Left cardiac atrium (tissue), 4 donors: ENCODE results near the gene LILRB3. TPM values are rescaled to one million over a fixed set of nuclear protein-coding genes. Genes with fewer than 3 reads are reported as not detected.
"Not testable (repeated sequence)": the region's sequence is repeated elsewhere in the genome, so short reads cannot be mapped to it uniquely, and the experiment has no call there.

Experiments used
- ATAC-seq, 2 donors: fragments of 200-7000 bp; cut with Tn5 transposase; one replicate each; pipeline ENCODE4 v1.9.1; 2020; ENCODE audit warnings: mild to moderate bottlenecking in 2 of 2, moderate library complexity in 2 of 2
- DNase-seq: peaks from one replicate; pipeline ENCODE4 v3.0.0-alpha.2; 2020
- intact Hi-C, 2 donors: fragments of 100-400 bp; cut with DNase I; formaldehyde crosslinking; loops; one replicate each; pipeline versions ENCODE4 v1.14.1 to v1.15.1; 2022 to 2023
- long read RNA-seq: library from polyadenylated mRNA; unstranded; transcript quantifications from one replicate; pipeline ENCODE4 v2.0.0, GENCODE V29; 2021
- total RNA-seq, 2 donors: library from RNA; stranded (reverse); fragmentation: NEBNext Ultra II Directional; extraction: Animal tissue kit (Norgen Biotek cat#: 25700); gene quantifications; one replicate each; pipeline ENCODE4 v1.2.1, GENCODE V29; 2021
- donor health status: DM: no; HTN: yes; CAD: no.
- donor health status: DM: no; HTN: yes; CAD: no; lungs with severe emphysema.
- donor health status: DM: yes; HTN: yes; CAD: no.
- donor health status: Dilated cardiomyopathy.

Gene LILRB3
- 10 to 100 TPM in 1 of 2 donors, 1 to 10 TPM in 1; 8.5 to 10.5 TPM for total RNA-seq
- long read RNA-seq: 0 reads

DNA sequence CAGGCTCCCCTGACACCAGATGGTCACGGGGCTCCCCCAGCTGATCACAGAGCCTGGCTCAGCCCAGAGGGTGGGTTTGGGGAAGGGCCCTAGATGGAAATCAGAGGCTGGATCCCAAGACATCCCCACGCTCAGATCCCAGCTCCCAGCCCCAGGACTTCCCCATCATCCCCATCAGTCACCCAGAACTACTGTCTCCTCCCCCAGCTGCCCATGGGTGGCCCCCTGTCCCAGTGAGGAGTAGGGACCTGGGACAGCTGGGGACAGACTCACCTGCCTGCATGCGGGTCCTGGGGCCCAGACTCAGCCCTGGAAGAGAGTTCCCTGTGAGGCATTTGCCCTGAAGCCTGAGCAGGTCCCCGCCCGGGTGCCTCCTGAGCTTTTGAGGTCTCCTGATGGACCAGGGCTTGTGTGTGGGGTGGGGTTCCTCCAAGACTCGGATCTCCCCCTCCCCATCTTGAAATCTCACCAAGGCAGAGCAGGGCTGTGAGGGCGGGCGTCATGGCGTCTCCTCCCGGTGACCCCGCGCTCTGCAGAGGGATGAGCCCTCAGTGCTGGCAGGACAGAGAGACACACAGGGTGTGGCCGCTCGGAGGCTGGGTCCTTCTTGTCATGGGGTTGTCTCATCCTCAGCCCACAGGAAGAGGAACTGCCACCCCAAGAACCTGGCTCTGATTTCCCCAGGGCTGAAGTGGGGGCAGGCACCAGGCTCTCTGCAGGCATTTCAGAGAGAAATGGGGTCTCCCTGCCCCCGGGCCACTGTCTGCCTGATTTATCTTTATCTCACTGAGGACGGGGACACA is at the start of gene LILRB3:
Gene LILRB3, minus strand, starts transcription at position 534 of the 803 bp plus-strand sequence. Its CDS starts 31 bp downstream, at position 503.
- ATAC-seq: peak; percentile 68 to 73
- DNase-seq, intact Hi-C loops: not testable (repeated sequence)

GRCh38 chr19:54272181-54272580 is 49.4 kb upstream of the LILRB3 start:
- intact Hi-C loops, DNase-seq: not testable (repeated sequence)
- ATAC-seq: peak; percentile 15 to 23

DNA sequence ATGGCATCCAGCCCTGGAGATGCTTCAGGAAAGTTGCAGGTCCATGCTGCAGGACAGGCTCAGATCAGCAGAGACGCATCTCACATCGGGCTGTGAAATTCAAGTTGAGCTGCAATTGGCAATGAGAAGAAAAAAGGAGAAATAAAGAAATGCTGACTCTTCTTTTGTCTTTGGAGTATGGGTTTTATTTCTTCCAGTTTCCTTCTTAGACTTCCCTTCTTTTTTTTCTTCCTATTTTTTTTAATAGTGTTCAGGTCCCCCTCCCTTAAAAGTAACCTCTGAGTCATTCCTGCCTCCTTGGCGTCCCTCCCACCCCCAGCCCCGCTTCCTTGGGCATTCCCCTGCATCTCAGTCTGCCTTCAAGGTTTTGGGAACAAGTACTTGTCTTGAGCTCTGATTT is 48.8 kb upstream of the LILRB3 start:
- DNase-seq, intact Hi-C loops: not testable (repeated sequence)
- ATAC-seq: peak in 1 of 2 donors; percentile 71

DNA sequence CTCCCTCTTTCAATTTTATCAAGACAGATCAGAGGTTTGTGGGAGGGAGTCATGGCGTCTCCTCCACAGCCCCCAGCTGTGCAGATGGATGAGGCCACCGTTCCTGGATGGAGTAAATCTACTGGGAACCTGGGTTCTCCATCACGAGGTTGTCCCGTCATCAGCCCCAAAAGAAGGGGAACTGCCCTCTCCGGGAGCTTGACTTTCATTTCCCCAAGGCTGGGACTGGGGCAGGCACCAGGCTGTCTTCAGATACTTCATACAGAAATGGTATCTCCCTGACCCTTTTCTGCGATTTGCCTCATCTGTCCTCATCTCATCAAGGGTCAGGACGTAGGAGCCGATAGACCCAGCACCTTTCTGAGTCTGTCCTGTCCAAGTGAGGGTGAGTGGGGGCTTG is 48.3 kb upstream of the LILRB3 start:
- intact Hi-C loops: no loop called here
- peak; percentile 50 to 86 for ATAC-seq
- DNase-seq: no peak

GRCh38 chr19:54268936-54269335 is 46.1 kb upstream of the LILRB3 start:
- intact Hi-C loops: no loop called here
- no peak for ATAC-seq

DNA sequence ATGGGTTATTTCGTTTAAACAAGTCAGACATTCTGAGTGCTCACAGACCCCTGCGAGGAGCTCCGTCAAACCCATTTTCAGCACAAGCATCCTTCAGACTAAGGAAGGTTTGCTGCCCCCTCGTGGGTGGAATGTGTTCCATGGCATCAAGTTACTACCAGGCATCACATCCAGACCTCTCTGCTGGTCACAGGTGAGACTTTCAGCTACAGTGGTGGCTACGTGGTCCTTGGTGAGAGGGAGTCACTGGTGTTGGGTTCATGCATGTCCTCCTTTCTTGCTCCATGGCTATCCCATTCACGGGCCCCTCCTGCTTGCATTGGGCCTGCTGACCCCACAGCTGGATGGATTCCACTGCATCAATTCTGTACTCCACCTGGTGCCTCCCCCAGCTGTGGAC is 43.3 kb upstream of the LILRB3 start:
- intact Hi-C loops: no loop called here
- DNase-seq (peak; percentile 81), ATAC-seq (peak in 1 of 2 donors; percentile 47)

More at GRCh38 chr19:54268936-54269335, 46.1 kb upstream of the LILRB3 start:
- no peak for DNase-seq

GRCh38 chr19:54262470-54262869 is 39.7 kb upstream of the LILRB3 start:
- no peak for DNase-seq
- intact Hi-C loops: no loop called here
- no peak for ATAC-seq

GRCh38 chr19:54262066-54262465 is 39.3 kb upstream of the LILRB3 start:
- no peak for ATAC-seq
- DNase-seq: no peak
- intact Hi-C loops: no loop called here

DNA sequence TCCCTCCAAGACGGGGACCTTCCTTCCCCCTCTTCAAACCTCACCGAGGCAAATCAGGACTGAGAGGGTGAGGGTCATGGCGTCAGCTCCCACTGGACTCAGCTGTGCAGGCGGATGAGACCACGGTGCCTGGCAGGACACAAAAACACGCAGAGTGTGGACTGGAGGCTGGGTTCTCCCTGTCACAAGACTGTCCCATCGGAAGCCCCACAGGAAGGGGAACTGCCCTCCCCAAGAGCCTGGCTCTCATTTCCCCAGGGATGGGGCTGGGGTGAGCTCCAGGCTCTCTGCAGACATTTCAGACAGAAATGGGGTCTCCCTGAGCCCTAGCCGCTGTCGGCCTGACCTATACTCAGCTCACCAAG is 34.3 kb upstream of the LILRB3 start, which contains the start of gene LILRB5:
Gene LILRB5, minus strand, starts transcription at position 158 of the 365 bp plus-strand sequence. Its CDS starts 80 bp downstream, at position 78.
- intact Hi-C loops: no loop called here
- peak in 1 of 2 donors; percentile 56 for ATAC-seq
- no peak for DNase-seq

GRCh38 chr19:54256250-54257115 is 33.7 kb upstream of the LILRB3 start:
- DNase-seq (no peak), ATAC-seq (no peak)
- intact Hi-C loops: no loop called here

- ATAC-seq (peak in 1 of 2 donors; percentile 19), DNase-seq (no peak)
- intact Hi-C loops: no loop called here
Observed at GRCh38 chr19:54255105-54255775, 32.4 kb upstream of the LILRB3 start.

GRCh38 chr19:54254195-54254906 is 31.5 kb upstream of the LILRB3 start:
- ATAC-seq: no peak
- no peak for DNase-seq
- intact Hi-C loops: no loop called here

- DNase-seq: no peak
- no peak for ATAC-seq
- intact Hi-C loops: no loop called here
Observed at GRCh38 chr19:54253331-54254194, 30.8 kb upstream of the LILRB3 start.

GRCh38 chr19:54252845-54253244 is 30.0 kb upstream of the LILRB3 start:
- DNase-seq: no peak
- intact Hi-C loops: no loop called here
- ATAC-seq: no peak

GRCh38 chr19:54252243-54252642 is 29.4 kb upstream of the LILRB3 start:
- intact Hi-C loops: no loop called here
- no peak for ATAC-seq
- no peak for DNase-seq

GRCh38 chr19:54248016-54248601 is 25.3 kb upstream of the LILRB3 start:
- no peak for DNase-seq
- peak; percentile 76 to 85 for ATAC-seq
- intact Hi-C loops: no loop called here

DNA sequence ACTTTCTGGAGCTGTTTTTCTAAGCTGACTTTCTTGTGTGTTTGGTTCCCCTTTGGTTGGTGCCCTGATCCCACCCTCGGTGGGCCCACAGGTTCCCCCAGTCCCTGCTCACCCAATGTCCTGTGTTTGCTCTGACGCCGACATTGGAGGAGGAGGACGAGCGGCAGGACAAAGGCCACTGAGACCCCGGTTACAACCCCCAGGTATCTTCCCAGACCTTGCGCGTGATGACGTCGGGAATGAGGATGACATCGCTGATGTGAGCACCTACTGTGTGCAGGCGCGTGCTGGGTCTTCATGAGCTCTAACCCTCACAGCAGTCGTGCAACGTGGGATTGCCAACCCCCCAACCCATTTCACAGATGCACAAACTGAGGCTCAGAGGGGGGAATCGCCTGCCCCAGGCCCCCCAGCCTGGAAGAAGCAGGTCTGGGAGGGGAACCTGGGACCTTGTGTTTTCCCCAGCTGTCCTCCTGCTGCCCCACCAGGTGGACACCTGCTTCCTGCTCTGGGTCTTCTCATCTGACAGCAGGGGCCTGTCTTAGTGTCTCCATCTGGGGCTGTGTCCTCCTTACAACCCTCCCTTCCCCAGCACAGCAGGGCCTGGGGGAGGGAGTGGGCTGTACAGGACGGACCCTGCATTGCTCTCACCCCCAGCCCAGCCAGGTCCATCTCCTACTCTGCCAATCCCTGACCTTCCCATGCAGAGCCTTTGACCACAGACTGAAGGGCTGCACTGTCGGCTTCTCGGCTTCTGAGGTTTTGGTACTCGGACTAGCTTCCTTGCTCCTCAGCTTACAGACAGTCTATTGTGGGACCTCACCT is 24.5 kb upstream of the LILRB3 start:
- ATAC-seq (peak; percentile 19 to 20), DNase-seq (no peak)
- intact Hi-C loops: no loop called here
